ENCODE results near the gene CDKN1C. TPM values are rescaled to one million over a fixed set of nuclear protein-coding genes. Genes with fewer than 3 reads are reported as not detected.

Gene CDKN1C
- total and polyA plus RNA-seq, 2 donors from 2014 or later, result 54.8 to 192 TPM

GRCh38 chr11:2870969-2871680, 14.4 kb downstream of the CDKN1C start:
- FAIRE-seq (no peak), DNase-seq (peak in 3 of 5 donors; percentile 53 to 62 (median 60))
- Histone ChIP-seq H3K27me3 (ENCODE audit: control insufficient read depth, insufficient read depth, low read length) (peaks cover 12% of the 10 kb centered on the region), H3K27ac (ENCODE audit: low read depth in 2 of 2, low read length in 2 of 2) (no peak overlapping the region), H3K4me3 (ENCODE audit: low read length in 3 of 3) (no peak overlapping the region), H3K9ac (ENCODE audit: low read length in 3 of 3) (no peak overlapping the region), H3K9me3 (ENCODE audit: control insufficient read depth in 2 of 3, insufficient read depth in 1 of 3, low read length in 3 of 3) (no peaks in the 10 kb centered on the region), H3K4me1 (ENCODE audit: control insufficient read depth in 2 of 3, insufficient read depth in 2 of 3, low read depth in 1 of 3, low read length in 3 of 3) (peaks cover 0 to 4% (median 0%) of the 10 kb centered on the region in 3 donors), H3K36me3 (ENCODE audit: control insufficient read depth in 2 of 3, insufficient read depth in 3 of 3, low read length in 3 of 3) (no peaks in the 10 kb centered on the region)
- no peak for TF ChIP-seq CTCF (IDR thresholded peaks at IDR 0.05; ENCODE audit: borderline replicate concordance, extremely low read depth, insufficient read depth)
- intact Hi-C loops (cut with DNase I), result no loop called here

GRCh38 chr11:2870460-2870859, 15.1 kb downstream of the CDKN1C start:
- DNase-seq (peak in 1 of 5 donors; percentile 62), FAIRE-seq (no peak)
- Histone ChIP-seq H3K9ac (ENCODE audit: low read length in 3 of 3) (no peak overlapping the region), H3K4me3 (ENCODE audit: low read length in 3 of 3) (no peak overlapping the region), H3K27me3 (ENCODE audit: control insufficient read depth, insufficient read depth, low read length) (peaks cover 12% of the 10 kb centered on the region), H3K27ac (ENCODE audit: low read depth in 2 of 2, low read length in 2 of 2) (no peak overlapping the region), H3K9me3 (ENCODE audit: control insufficient read depth in 2 of 3, insufficient read depth in 1 of 3, low read length in 3 of 3) (no peaks in the 10 kb centered on the region), H3K36me3 (ENCODE audit: control insufficient read depth in 2 of 3, insufficient read depth in 3 of 3, low read length in 3 of 3) (no peaks in the 10 kb centered on the region), H3K4me1 (ENCODE audit: control insufficient read depth in 2 of 3, insufficient read depth in 2 of 3, low read depth in 1 of 3, low read length in 3 of 3) (peaks cover 0 to 4% (median 0%) of the 10 kb centered on the region in 3 donors)
- intact Hi-C loops (cut with DNase I), result no loop called here
- TF ChIP-seq CTCF (IDR thresholded peaks at IDR 0.05; ENCODE audit: borderline replicate concordance, extremely low read depth, insufficient read depth), result no peak

- H3K4me3 ChIP-seq (ENCODE audit: low read length in 3 of 3), result no peak overlapping the region
- no peaks in the 10 kb centered on the region for H3K9me3 ChIP-seq (ENCODE audit: control insufficient read depth in 2 of 3, insufficient read depth in 1 of 3, low read length in 3 of 3)
- peaks cover 12% of the 10 kb centered on the region for H3K27me3 ChIP-seq (ENCODE audit: control insufficient read depth, insufficient read depth, low read length)
- H3K36me3 ChIP-seq (ENCODE audit: control insufficient read depth in 2 of 3, insufficient read depth in 3 of 3, low read length in 3 of 3), result no peaks in the 10 kb centered on the region
- TF ChIP-seq CTCF (IDR thresholded peaks at IDR 0.05; ENCODE audit: borderline replicate concordance, extremely low read depth, insufficient read depth), result no peak
- H3K27ac ChIP-seq (ENCODE audit: low read depth in 2 of 2, low read length in 2 of 2), result no peak overlapping the region
- DNase-seq, result peak in 2 of 5 donors; percentile 56 to 59
- H3K4me1 ChIP-seq (ENCODE audit: control insufficient read depth in 2 of 3, insufficient read depth in 2 of 3, low read depth in 1 of 3, low read length in 3 of 3), result peaks cover 0 to 4% (median 0%) of the 10 kb centered on the region in 3 donors
- no peak for FAIRE-seq
- H3K9ac ChIP-seq (ENCODE audit: low read length in 3 of 3), result no peak overlapping the region
- intact Hi-C loops (cut with DNase I), result no loop called here
Observed at GRCh38 chr11:2869561-2870427, 15.8 kb downstream of the CDKN1C start.
